Esophagus squamous epithelium (tissue), 5 donors: ENCODE data around the gene CTNNBIP1. TPM values are rescaled to one million over a fixed set of nuclear protein-coding genes. Genes with fewer than 3 reads are reported as not detected.

Source experiments
- DNase-seq: peaks from one replicate; lab custom pipeline; 2025; lab: John Stamatoyannopoulos, UW
- H3K27ac ChIP-seq, 4 donors: fragments of 200-600 bp; sonication (generic); one replicate each; pipeline ENCODE4 v1.5.1; 2016 to 2019; ENCODE audit warnings: mild to moderate bottlenecking in 1 of 4
- H3K27me3 ChIP-seq, 4 donors: fragments of 200-600 bp; sonication (generic); 1 replicate in 3 of 4; 2 replicates in 1 of 4; pipeline versions ENCODE4 v1.5.1 to v1.6.0; 2017 to 2021; ENCODE audit warnings: antibody characterized with exemption in 1 of 4
- H3K36me3 ChIP-seq, 3 donors: fragments of 200-600 bp; sonication (generic); one replicate each; pipeline ENCODE4 v1.5.1; 2016 to 2019
- H3K4me1 ChIP-seq, 3 donors: fragments of 200-600 bp; sonication (generic); one replicate each; pipeline ENCODE4 v1.5.1; 2017 to 2019
- H3K4me3 ChIP-seq, 4 donors: fragments of 200-600 bp; sonication (generic); 1 replicate in 3 of 4; 2 replicates in 1 of 4; pipeline ENCODE4 v1.5.1; 2016 to 2019; ENCODE audit warnings: mild to moderate bottlenecking in 2 of 4, moderate library complexity in 1 of 4
- H3K9me3 ChIP-seq, 3 donors: fragments of 200-600 bp; sonication (generic); one replicate each; pipeline ENCODE4 v1.5.1; 2016 to 2019
- POLR2A ChIP-seq, 4 donors: fragments of 450-650 bp; IDR thresholded peaks; one replicate each; pipeline ENCODE4 v1.6.1; 2017; ENCODE audit warnings: antibody characterized with exemption in 4 of 4, mild to moderate bottlenecking in 4 of 4, moderate library complexity in 3 of 4
- WGBS, 2 donors: methylation state at CpG; one replicate each; pipeline ENCODE4 v1.1.5; 2018; 5-methylcytosine and 5-hydroxymethylcytosine counted together
- intact Hi-C: fragments of 100-400 bp; cut with DNase I; formaldehyde crosslinking; loops from one replicate; pipeline ENCODE4 v1.15.0; 2022
- total RNA-seq, 4 donors: library from RNA; depleted of rRNA; stranded (reverse); fragments of >200 nt; gene quantifications; one replicate each; pipeline ENCODE4 v1.1.0, GENCODE V29; 2016
- TF ChIP-seq, protein P1 (sequence below), 6 experiments: fragments of 450-650 bp in 4 of 6; fragments of 200-600 bp in 2 of 6; sonication (generic) in 2 of 6; IDR thresholded peaks; one replicate each; pipeline ENCODE4 v1.5.1; 2016 to 2019; ENCODE audit warnings: antibody characterized with exemption in 6 of 6, mild to moderate bottlenecking in 4 of 6, moderate library complexity in 4 of 6
- donor health status: DM: yes; HTN: yes; CAD: no.

The CTNNBIP1 gene
- total RNA-seq, 4 donors from 2014 or later: 76.1 to 186 (median 118) TPM

DNA sequence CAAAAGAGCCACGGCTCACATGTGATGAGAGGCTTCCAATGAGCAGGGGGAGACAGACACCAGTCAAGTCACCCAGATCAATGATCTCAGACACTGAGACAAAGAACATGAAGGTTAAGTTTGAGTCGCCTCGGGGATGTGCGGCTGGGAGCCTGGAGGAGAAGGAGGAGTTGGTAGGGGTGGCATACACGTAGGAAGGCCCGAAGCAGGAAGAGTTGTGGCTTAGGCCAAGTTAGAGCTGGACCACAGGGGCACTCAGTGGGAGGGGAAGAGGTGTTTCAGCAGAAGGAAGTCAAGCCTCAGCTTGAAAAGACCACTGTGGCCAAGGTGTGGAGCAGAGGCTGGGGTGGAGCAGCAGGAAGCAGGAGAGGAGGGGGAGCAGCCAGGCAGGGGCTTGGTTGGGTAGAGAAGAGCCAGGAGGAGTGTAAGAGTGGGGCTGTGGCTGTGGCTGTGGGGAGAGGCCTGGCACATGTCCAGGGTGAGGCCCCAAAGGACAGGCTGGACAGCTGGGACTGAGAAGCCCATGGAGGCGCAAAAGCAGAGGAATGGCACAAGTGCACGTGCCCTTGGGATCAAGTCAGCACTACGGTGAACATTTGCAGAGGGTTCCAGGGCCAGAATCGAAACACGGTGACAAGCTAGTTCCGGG, 27.6 kb downstream of the CTNNBIP1 start:
- Histone ChIP-seq H3K9me3 (no peaks in the 10 kb centered on the region), H3K4me3 (no peak overlapping the region), H3K27me3 (no peaks in the 10 kb centered on the region), H3K4me1 (peaks cover 13 to 76% (median 15%) of the 10 kb centered on the region in 3 donors), H3K27ac (peak overlapping the region; percentile 18 to 65 (median 50)), H3K36me3 (peaks cover 0 to 56% (median 0%) of the 10 kb centered on the region in 3 donors)
- WGBS, 2 donors: 56 to 58% methylated on average over 11 to 12 of the region's 12 CpGs
- DNase-seq: no peak
- no peak for TF ChIP-seq POLR2A (IDR thresholded peaks at IDR 0.05)
- TF ChIP-seq, protein P1, sequence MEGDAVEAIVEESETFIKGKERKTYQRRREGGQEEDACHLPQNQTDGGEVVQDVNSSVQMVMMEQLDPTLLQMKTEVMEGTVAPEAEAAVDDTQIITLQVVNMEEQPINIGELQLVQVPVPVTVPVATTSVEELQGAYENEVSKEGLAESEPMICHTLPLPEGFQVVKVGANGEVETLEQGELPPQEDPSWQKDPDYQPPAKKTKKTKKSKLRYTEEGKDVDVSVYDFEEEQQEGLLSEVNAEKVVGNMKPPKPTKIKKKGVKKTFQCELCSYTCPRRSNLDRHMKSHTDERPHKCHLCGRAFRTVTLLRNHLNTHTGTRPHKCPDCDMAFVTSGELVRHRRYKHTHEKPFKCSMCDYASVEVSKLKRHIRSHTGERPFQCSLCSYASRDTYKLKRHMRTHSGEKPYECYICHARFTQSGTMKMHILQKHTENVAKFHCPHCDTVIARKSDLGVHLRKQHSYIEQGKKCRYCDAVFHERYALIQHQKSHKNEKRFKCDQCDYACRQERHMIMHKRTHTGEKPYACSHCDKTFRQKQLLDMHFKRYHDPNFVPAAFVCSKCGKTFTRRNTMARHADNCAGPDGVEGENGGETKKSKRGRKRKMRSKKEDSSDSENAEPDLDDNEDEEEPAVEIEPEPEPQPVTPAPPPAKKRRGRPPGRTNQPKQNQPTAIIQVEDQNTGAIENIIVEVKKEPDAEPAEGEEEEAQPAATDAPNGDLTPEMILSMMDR (IDR thresholded peaks at IDR 0.05): no peak
- intact Hi-C loops: no loop called here

DNA sequence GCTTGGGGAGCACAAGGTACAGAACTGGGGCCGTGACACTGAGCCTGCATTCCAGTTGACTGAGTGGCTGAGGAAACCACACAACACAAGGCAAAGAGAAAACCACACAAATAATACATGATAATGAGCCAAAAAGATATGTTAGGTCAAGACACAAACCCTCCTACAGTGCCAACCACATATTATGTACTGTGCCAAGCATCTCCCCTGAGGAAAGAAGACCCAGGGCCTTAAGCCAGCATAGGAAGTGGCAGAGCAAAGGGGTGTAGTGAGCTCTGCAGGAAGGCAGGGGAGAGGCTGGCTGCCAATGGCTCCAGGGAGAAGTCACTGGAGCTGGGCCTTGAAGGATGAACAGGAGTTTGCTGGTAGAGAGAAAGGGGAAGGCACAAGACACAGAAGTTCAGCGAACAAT, 28.2 kb downstream of the CTNNBIP1 start:
- peaks cover 15 to 76% (median 16%) of the 10 kb centered on the region in 3 donors for H3K4me1 ChIP-seq
- DNase-seq: no peak
- intact Hi-C loops: no loop called here
- TF ChIP-seq, protein P1 (IDR thresholded peaks at IDR 0.05): no peak
- TF ChIP-seq POLR2A (IDR thresholded peaks at IDR 0.05): no peak
- H3K4me3 ChIP-seq: no peak overlapping the region
- no peaks in the 10 kb centered on the region for H3K27me3 ChIP-seq
- H3K27ac ChIP-seq: peak overlapping the region; percentile 18 to 65 (median 50)
- peaks cover 0 to 50% (median 0%) of the 10 kb centered on the region in 3 donors for H3K36me3 ChIP-seq
- H3K9me3 ChIP-seq: no peaks in the 10 kb centered on the region
- WGBS, 2 donors: 43 to 65% methylated on average over 2 of the region's 2 CpGs

DNA sequence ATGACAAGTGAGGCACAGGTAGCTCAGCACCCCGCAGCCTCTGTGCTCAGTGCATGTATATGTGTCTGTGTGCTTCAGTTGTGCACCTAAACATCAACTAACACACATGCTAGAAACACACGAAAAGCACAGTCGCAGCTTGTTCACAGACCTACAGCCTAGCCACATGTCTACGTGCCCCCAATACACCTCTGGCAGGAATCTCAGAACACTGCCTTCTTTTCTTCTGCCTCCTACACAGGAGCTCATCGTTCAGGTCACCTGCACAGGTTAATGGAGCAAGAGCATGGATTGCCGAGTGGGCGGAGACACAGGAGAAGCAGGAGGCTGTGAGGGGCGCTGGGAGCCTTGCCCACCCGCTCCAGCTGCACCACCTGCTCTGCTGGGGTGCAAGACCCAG, 31.7 kb downstream of the CTNNBIP1 start:
- Histone ChIP-seq H3K9me3 (no peaks in the 10 kb centered on the region), H3K27me3 (no peaks in the 10 kb centered on the region), H3K4me1 (peaks cover 27 to 82% (median 28%) of the 10 kb centered on the region in 3 donors), H3K27ac (peak overlapping the region; percentile 44 to 89 (median 73)), H3K4me3 (no peak overlapping the region), H3K36me3 (peaks cover 0 to 18% (median 0%) of the 10 kb centered on the region in 3 donors)
- TF ChIP-seq, protein P1 (IDR thresholded peaks at IDR 0.05): no peak
- no peak for TF ChIP-seq POLR2A (IDR thresholded peaks at IDR 0.05)
- intact Hi-C loops: loop anchor here (5.0 kb wide), 1 partner anchor 64 kb away; the partner anchor contains the start of genes LZIC and NMNAT1
- 66 to 68% methylated on average over 4 to 7 of the region's 9 CpGs for WGBS, 2 donors
- no peak for DNase-seq

DNA sequence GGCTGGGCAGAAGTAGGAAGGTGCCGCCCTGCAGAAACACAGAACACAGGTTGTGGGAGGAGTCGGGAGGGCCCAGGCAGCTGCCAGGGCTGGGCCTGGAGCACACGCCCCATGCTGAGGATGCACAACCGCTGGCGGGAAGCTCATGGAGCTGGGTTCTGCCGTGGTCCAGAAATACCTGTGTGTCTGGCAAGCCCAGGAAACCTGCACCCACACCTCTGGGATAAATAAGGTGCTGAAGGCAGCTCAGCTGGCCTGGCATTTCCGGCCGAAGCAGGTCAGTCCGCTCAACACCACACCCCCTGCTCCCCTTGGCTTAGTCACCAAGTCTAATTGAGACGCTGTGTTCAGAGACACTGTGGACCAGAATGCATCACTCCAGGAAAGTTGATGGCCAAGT, 32.1 kb downstream of the CTNNBIP1 start:
- WGBS, 2 donors: 44 to 71% methylated on average over 4 to 9 of the region's 10 CpGs
- peaks cover 0 to 14% (median 0%) of the 10 kb centered on the region in 3 donors for H3K36me3 ChIP-seq
- H3K4me3 ChIP-seq: peak overlapping the region in 2 of 4 donors; percentile 18 to 24
- peaks cover 32 to 82% (median 32%) of the 10 kb centered on the region in 3 donors for H3K4me1 ChIP-seq
- TF ChIP-seq, protein P1 (IDR thresholded peaks at IDR 0.05): peak in 1 of 6 experiments; percentile 3
- no peak for TF ChIP-seq POLR2A (IDR thresholded peaks at IDR 0.05)
- H3K27me3 ChIP-seq: no peaks in the 10 kb centered on the region
- no peak for DNase-seq
- H3K9me3 ChIP-seq: no peaks in the 10 kb centered on the region
- H3K27ac ChIP-seq: peak overlapping the region; percentile 29 to 89 (median 74)
- intact Hi-C loops: loop anchor here (5.0 kb wide), 1 partner anchor 64 kb away; the partner anchor contains the start of genes LZIC and NMNAT1

DNA sequence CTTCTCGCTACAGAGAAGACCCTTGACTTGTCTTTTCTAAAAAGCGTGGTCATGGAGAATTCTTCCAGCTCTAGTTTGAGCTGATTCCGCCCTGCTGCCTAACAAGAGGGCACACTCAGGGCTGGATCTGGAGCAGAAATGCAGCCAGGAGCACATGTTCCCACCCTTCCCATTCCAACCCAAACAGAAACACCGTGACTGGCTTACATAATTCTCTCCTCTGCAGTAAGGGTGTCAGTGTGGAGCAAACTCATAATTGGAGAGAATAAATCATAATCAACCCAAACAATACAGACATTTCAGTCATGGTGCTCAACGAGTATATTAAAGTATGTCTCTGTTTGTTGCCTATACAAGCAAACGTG, 34.5 kb downstream of the CTNNBIP1 start:
- TF ChIP-seq, protein P1 (IDR thresholded peaks at IDR 0.05): no peak
- no peak for TF ChIP-seq POLR2A (IDR thresholded peaks at IDR 0.05)
- Histone ChIP-seq H3K4me1 (peaks cover 37 to 89% (median 41%) of the 10 kb centered on the region in 3 donors), H3K9me3 (no peaks in the 10 kb centered on the region), H3K36me3 (peaks cover 0 to 22% (median 12%) of the 10 kb centered on the region in 3 donors), H3K4me3 (peak overlapping the region in 3 of 4 donors; percentile 19 to 46 (median 24)), H3K27me3 (no peaks in the 10 kb centered on the region), H3K27ac (peak overlapping the region; percentile 32 to 89 (median 64))
- intact Hi-C loops: loop anchor here (5.0 kb wide), 1 partner anchor 67 kb away; the partner anchor contains the start of genes LZIC and NMNAT1
- DNase-seq: no peak
- 45 to 57% methylated on average over 6 of the region's 6 CpGs for WGBS, 2 donors
